Fibroblast of skin of right biceps (primary cell): Measurements from ENCODE around the gene TENT5C.

Experiments
- DNase-seq: peaks from one replicate; pipeline ENCODE4 v3.0.0-alpha.2; 2013

TENT5C gene

DNA sequence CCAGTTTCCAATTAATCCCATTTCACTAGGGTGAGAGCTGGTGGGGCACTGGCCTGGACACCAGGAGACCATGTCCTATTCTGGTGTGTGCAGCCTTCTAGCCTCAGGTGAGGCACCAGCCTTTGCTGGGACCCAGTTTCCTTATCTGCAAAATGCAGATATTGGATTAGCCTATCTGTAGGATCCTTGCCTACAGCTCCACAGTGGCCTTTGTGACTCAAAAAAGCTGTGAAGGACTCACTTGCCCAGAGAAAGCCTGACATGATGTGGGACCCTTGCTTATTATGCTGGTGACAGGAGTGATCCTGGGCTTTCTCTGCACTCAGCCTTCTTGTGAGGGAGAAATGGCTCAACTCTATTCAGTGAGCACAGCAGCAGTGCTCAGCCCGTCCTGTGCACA is 32.3 kb downstream of the TENT5C start:
- DNase-seq = no peak

- no peak for DNase-seq
Measured at GRCh38 chr1:117638759-117639158, 32.9 kb downstream of the TENT5C start.

DNA sequence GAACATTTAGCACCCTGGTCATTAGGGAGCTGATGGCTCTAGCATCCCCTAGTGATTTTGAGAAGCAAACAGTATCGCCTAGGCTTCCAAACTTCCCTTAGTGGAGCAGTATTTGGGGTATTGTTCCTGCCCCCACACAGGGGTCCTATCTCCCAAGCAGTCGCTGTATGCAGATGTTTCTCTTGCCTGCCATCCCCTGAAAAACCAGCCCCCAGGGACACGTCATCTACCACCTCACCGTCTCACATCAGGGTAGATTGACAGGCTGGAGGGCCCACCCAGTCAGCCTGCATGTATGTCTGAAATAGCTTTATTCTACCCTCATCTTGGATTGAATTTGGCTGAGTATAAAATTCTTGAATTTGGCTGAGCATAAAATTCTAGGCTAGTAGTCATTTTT is 33.9 kb downstream of the TENT5C start:
- DNase-seq = no peak

DNA sequence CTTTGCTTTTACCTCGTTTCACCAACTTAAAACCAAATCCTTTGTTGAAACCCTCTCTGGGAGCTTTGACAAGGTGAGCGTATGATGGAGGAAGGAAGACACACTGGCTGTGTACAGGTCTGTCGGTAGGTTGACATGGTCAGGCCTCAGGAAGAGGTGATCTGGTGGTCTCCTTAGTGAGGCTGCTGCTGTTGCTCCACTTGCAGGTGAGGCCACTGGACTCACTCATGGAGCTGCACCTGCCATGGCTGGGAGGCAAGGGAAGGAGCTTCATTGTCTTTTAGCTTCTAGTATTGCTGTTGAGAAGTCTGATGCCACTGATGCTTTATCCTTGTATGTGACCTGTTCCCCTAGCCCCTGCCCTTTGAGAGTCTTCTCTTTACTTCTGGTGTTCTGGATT is 35.7 kb downstream of the TENT5C start:
- DNase-seq = no peak

DNA sequence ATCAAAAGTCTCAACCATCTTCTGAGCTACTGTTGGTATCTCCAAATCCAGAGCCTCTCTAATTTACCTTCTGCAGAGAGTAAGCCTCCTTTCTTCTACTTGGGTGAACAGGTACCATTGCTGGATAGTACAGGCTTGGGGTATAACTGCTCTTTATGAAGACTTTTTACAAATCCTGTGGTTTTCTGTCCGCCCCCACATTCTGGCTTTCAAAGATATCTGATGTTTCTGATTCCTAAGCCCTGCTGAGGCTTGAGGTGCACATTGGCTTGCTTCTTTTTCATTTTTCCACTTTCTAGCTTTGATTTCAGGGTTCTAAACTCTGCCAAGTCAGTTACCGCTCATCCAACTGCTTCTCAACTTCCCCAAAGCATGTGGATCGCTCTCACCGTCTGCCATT is 37.1 kb downstream of the TENT5C start:
- no peak for DNase-seq

- no peak for DNase-seq
Measured at GRCh38 chr1:117643601-117644000, 37.8 kb downstream of the TENT5C start.

GRCh38 chr1:117644696-117645311 is 39.0 kb downstream of the TENT5C start:
- no peak for DNase-seq

DNA sequence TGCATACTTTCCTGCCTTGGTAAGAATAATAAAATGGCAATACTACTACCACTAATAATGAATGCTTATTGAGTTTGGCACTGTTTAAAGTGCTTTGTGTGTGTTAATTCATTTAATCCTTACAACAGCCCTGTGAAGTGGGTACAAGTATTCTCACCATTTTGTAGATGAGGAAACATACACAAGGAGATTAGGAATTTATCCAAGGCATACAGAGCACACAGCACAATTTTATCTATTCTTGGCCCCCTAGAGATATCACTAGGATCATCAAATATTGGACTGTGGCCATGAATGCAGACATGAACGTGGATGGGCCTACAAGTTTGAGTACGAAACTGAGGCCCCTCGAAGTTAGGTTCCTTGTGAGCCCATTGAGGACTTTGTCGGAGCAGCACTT is 39.5 kb downstream of the TENT5C start:
- DNase-seq = no peak

- DNase-seq = peak; percentile 64
Measured at GRCh38 chr1:117646007-117646811, 40.4 kb downstream of the TENT5C start.

GRCh38 chr1:117646956-117647355 is 41.1 kb downstream of the TENT5C start:
- DNase-seq = no peak

DNA sequence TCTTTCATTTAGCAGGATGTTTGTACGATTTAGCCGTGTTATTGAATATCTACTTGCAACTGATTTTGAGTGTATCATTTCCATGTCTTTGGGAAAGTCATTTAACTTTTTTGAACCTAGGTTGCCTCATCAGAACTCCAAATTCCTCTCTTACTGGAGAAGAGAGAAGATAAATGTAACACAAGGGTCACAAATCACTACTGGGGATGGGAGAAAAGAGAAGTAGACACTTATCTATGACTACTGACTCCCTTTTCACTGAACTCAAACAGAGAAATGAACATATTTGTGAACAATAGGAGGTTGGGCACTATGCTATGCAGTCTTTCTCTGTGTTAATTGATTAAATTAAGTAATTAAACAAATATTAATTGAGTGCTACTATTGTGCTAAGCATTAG is 42.2 kb downstream of the TENT5C start:
- no peak for DNase-seq

DNA sequence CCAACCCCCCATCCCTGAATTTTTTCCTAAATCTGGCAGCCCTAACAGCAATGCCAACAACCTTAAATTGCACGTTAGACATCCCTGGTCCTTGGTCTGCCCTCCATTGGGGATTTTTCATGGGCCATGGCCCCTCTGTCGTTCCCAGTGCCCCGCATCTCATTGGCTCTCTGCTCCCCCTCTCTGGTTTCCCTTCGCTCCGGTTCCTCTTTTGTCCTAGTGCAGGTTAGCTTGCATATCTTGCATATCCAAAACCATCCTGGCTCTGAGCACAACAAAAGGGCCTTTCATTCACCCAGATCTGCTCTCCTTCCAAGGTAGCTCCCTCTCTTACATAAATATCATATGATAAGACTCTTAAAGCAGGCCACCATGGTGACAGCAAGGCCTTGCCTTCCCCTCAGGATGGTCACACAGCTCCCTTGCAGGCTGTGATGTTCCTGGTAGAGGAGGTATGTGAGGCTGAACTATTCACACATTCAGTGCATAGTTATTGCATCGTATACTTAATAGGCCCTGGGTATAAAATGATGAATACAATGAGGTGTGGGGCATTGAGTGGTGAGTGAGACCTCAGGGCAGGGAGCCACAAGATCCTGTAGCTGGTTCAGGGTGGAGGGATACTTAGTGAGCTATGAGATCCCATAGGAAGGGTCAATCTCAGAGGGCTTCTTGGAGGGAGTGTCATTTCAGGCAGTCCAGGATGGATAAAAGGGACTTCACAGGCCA is 45.2 kb downstream of the TENT5C start:
- no peak for DNase-seq

GRCh38 chr1:117651616-117652015 is 45.8 kb downstream of the TENT5C start:
- no peak for DNase-seq

DNA sequence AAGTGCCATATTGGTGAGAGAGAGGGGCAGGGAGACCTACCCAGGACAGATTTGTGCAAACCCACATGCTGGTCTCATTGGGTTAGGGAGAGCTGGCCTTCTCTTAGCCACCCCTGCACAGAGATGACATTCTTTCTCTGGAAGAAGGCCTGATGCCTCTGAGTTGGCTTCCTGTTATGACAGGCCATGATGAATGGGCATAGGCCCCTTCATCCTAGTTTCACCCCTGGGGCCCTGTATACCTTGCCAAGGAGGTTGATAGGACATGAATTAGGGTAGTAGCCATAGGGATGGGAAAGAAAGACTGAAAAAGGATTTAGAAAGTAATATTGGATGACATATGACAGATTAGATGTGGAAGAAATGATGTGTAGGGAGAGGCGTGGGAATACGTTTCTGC is 46.6 kb downstream of the TENT5C start:
- DNase-seq = peak; percentile 30

GRCh38 chr1:117653195-117653594 is 47.3 kb downstream of the TENT5C start:
- no peak for DNase-seq

DNA sequence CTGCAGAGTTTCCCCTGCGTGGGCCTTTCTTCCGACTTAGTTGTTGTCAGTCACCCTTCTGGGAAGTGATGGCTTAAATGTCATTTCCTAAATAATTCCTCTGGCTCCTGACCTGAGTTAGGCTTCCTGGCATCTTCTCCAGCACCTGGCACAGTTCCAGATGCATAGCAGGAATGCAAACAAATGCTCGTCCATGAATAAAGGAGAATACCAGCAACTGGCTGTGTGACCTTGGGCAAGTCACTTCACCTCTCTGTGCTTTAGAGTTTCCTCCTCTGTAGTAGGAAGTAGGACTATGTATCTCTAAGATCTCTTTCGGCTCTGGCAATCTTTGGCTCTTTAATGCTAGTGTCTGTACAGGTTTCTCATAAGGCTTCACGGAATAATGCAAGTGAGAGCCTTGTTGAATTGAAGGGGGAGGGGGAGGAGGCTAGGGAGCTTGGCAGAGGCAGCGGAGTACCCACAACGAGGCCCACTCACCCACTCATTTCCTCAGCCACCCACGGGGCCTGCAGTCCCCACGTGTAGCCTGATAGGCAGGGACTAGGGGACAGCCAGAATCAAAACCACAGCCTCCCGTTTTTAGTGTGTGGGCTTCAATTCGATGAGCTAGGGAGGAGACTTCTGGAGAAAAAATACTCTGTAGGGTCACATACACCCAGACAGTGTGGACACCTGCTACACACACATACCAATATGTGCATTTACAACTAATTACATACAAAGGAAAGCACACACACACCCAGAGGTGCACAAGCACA is 48.1 kb downstream of the TENT5C start:
- peak; percentile 16 for DNase-seq

DNA sequence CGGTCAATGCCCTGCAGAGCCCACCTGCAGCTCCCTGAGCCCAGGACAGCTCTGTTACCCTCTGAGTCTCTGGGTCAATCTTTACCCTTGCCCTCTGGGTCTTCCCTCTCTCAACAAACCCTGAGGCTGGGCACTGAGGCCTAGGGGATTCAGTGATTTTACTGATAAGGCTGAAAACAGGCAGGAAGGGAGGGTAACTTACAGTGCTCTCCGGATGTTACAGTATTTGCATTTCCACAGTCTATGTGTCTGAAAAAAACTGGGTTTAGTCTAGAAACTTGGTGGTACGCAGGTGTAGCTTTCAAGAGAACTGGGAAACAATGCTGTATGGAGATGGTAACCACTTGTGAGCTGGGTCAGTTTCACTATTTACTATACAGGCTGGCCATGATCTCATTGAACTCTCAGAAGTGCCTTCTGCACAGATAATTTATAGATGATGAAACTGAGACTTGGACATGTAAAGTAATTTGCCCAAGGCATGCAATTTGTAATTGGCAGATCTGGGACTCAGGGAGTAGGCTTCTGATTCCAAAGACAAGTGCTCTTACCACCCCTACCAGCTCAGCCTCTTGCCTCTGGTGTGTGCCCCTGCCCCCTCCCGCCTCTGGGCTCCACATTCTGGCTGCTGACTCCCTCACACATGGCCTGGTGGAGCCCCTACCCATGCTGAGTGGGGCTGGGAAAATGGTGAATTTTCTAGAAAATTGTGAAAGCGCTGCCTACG is 48.8 kb downstream of the TENT5C start:
- no peak for DNase-seq

DNA sequence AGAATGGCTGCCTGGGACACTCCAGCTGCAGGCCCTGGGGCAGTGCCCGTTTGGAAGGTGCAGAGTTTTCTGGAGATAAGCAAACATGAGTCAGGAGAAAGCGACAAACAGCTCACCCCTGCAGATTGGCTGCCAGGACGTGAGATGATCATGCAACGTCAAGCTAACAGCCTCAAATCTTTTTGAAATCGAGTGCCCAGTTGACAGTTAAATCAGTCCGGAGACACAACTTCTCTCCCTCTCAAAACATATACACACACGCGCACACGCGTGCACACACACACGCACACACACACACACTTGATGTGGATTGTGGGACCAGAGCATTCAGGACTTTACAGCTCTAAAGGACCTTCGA is 49.4 kb downstream of the TENT5C start:
- DNase-seq = no peak

DNA sequence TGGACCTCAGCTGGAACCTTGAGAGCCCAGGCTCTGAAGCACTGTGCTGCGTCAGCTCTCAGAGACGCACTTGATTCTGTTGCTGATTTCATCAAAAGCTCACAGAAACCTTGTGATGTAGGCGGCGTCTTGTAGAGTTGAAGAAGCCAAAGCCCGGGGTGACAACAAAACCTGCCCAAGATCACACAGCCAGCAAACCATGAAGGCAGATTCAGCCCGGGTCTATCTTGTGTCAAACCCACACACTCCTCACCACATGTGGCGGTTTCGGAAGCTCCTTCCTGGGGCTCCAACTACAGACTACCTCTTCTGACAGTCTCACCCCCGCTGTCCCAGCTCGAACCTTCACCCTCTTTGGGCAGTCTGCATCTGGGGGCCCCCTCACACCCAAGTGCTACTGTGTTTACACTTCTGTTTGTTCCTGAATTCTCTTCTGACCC is 50.4 kb downstream of the TENT5C start:
- DNase-seq = no peak

- DNase-seq = peak; percentile 93
Measured at GRCh38 chr1:117657031-117657430, 51.2 kb downstream of the TENT5C start.

- no peak for DNase-seq
Measured at GRCh38 chr1:117657949-117658660, 52.3 kb downstream of the TENT5C start.

DNA sequence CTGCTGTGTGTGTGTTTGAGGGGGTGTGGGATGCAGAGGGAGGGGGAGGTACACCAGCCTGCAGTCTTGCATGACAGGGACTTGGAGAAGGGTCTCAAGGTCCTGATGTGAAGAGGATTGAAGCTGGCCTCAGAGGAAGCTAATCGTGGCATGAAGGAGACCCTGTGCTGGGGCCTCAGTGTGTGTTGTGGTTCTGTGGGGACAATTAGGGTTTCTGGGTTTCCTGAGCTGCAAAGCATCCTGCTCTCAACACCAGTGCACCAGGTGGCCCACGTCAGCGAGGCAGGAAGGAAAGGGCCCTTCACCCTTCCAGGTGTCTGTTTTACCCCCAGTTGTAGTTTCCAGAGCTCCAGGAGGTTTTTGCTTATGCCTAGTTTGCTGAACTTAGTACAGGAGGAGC is 52.8 kb downstream of the TENT5C start:
- no peak for DNase-seq
